Nucleus accumbens (tissue), 56 donors: ENCODE measurements around the gene ITPR1.

Source experiments
- DNase-seq, 56 donors: peaks; one replicate each; lab custom pipeline; 2025; lab: John Stamatoyannopoulos, UW

ITPR1 gene

DNA sequence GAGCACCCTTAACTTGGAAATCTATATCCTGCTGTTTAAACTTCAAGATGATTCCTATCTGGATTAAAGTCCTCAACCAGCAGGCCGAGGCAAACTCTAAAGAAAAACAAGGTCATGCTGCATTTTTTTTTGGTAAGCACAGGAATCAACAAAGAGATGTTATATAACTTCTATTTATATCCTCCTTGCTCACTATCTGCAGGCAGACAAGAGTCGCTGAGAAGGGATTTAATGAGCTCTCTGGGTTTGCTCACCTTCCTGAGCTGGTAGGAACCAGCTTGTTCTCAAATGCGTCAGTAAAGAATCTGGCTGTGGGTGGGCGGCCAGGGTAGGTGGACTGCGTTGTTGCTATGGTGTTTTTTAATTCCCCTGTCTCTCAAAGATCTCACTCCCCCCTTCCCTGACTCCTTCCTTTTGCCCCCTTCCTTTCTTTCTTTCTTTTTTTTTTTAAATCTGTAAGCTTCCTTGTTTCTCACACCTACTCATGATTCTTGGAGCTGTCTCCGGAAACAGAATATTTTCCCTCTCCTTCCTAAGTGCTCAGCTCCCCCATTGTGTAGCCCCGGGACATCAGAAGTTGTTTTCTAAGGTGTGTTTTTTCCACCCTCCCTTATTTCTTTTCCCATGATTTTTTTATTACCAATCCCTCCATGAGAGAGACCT, 257.3 kb downstream of the ITPR1 start:
- peak in 40 of 56 donors; percentile 7 to 91 (median 51) for DNase-seq

DNA sequence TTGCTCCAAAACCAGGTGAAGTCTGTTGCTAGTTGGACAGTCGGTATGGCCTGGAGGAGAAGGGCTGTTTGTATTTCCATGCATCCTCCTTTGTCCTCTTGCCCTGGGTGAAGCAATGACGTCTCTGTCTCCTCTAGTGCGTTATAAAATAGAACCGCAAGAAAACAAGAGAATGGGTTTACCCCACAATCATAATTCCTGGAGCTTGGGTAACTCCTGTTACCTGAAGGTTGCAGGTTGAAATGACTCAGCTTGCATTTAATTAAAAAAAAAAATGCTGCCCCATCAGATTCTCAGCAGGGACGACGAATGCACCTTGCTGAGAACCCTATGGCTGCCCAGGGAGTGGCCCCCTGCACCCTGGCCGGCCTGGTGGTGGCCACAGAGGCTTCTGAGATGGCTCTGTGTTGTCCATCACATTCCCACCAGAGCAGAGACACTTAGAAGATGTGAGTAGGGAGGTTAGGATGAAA, 257.9 kb downstream of the ITPR1 start:
- no peak for DNase-seq

DNA sequence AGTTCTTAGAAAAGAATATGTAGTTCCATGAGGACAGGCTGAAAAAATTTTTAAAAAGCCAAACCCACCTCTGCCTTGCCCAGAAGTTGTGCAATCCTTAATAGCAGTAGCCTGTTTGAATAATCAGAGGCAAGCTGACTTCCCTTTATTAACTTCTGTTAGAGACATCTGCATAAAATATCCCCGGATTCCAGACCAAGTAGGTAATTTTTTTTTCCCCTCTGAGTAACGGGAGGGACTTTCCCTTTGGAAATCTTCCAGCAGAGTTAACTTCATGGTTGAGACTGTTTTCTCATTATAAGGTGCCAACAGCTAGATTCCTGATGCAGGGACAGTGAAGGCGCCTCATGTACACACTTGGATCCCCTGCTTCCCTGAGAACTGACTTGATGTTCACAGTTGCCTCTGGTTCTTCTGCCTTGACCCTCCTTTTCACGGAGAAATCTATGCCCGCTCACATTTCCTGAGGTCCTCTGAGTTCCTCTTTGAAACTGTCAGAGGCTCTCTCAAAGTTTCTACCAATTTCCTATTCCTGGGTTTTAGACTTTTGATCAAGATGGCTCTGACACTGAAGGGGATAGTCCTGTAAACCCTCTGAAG, 258.5 kb downstream of the ITPR1 start:
- no peak for DNase-seq

DNA sequence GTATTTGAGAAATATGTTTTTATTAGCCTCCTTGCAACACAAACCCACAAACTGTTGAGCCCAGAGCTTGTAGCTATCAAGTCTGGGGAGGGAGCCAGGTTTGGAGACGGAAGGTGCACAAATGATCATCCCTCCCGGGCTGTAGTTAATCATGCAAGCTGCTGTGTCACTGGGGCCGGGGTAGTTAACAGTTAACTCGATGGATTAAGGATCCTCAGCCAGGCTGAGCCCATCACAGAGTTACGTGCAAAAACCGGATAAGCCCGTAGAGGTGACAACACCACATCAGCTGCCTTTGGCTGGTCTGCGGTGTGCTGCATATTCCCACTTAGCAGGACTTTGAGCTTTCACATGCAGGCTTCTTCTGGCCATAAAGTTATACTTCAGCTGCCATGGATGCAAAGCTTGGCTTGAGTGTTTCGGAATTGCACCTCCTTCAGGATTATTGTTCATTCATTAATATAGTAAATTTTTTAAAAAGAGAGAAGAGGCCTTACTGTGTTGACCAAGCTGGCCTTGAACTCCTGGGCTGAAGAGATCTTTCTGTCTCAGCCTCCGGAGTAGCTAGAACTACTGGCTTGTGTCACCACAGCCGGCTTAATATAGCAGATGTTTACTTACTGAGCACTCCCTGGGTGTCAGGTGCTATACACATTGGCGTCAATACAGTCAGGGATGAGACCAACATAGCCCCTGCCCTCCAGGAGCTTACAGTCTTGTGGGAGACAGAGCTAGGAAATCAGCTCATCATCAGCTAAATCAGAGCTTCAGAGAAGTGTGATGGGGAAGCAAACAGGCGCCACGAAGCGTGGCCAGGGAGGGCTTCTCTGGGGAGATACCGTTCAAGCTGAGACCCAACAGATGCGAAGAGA, 259.3 kb downstream of the ITPR1 start:
- DNase-seq: no peak

DNA sequence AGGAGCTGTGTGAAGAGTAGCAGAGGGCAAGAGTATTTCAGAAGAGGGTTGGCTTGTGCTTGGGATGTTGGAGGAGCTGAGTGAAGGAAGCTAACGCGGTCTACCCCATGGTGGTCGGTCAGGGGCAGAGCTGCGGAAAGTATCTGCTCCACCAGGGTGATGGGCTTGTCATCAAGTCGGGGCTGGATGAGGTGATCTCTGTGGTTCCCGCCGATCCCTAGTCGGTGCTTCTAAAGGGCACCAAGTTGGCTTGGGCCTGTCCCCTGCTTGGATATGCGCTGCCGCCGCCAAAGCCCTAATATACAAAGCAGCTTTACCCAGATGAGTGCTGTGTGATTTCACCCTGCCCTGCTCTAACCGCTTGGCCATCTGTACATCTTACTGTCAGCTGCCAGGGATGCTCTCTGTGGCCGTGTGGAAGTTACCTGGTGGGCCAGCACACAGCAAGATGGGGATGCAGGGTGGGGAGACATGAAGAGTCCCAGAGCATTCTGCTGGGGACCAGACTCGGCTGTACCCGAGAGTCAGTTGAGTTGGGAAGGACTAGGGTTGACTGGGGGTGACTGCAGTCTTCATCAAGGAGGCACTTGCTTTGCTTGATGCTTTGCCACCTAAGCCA, 260.0 kb downstream of the ITPR1 start:
- no peak for DNase-seq

DNA sequence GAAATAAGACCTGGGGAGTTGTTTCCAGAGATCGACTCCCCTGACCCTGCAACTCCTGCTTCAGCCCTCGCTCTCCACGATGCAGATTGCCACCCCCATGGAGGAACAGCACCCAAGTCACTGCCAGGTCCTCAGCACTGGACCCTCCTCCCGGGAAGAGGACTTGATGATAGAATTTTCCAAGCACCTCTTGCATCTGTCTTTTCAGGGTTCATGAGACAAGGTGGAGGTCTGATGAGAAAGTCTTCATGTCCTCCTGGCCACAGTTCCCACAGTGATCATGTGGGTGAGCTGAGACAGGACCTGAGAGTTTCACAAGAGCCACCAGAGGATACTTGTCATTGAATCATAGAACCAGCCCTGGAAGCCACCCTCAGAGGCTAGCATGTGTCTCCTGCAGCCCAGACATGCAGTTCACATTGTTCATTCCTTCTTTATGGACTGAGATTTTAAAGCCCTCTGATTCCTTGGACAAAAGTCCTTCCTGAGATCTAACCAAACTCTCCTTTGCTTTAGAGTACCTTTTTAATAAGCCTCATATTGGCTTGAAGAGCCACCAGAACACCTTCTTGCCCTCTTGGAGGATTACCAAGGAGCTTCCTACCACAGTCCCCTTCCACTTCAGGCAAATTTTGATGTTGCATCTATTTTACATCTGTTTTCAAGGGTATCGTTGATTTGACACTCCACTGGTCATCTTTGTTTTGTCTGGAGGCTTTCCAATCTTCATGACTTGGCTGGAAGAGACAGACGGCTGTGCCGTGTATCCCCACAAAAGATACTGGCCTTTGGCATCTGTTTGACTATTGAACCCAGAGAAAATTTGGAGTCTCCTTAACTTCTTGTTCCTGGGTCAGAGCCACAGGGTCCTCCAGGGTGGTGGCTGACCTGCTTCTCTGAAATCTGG, 261.3 kb downstream of the ITPR1 start:
- DNase-seq: no peak

DNA sequence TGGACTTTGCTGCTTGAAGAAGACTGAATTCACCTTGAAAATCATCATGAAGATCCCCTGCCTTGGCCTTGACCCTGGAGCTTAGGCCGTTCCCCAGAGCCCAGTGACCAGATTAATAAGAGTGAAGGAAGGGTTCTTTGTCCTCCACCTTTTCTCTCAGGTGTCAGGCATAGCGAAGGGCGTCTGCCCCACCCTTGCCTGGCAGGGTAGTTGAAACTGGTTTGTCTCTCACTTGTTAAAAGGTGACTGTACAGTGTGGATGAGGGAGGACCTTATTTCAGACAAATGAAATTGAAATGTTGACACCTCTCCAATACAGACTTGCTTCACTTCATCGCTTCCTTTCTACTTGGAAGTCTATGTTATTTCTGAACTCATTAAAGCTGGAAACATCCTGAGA, 262.4 kb downstream of the ITPR1 start:
- no peak for DNase-seq

DNA sequence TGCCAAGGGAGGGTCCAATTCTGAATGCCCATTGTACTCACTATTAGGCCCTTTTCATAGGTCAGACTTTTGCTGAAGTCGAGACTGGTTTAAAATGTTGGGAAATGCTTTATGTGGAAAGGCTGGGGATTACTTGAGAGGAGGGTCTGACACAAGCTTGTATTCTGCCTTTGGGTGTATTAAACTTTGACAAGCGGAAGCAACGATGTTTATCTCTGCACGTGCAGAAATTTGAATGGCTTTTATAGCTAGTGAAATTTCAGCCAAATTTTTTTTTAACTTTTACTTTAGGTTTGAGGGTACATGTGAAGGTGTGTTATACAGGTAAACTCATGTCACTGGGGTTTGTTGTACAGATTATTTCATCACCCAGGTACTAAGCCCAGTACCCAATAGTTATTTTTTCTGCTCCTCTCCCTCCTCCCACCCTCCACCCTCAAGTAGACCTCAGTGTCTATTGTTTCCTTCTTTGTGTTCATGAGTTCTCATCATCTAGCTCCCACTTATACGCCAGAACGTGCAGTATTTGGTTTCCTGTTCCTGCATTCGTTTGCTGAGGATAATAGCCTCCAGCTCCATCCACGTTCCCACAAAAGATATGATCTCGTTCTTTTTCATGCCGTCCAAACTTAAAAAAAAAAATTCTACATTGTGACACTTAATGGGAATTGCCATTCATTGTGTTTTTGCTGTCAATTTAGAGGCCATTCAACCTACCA, 263.1 kb downstream of the ITPR1 start:
- DNase-seq: no peak

DNA sequence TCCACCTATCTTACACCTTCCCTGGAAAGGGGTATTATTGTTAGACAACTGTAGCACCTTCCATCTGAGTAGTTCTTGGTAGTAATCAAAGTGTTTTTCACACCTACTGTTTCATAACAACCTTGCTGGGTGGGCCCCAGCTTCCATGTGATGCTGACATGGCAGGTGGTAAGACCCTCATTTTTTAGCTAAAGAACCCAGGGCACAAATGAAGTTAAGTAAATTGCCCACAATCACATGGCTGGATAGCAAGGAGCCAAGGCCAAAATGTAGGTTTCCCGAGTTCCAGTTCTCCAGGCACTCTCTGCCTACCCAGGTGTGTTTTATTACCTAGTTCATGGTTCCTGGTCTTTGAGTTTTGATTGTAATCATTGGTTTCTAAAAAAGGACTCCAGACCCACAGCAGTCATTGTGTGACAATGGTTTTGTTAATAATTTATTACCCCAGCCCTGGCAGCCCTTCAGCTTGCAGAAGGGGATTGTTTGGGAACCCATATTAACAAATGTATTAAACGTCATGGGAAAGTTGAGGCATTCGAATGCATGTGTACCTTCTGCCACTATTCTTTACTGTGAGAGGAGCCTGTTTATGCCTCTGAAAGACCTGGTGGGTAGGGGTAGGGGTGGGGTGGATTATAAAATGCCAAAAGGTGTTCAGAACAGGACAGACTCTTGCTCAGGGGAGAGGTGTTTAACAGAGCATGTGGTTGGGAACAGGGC, 263.9 kb downstream of the ITPR1 start:
- DNase-seq: no peak

DNA sequence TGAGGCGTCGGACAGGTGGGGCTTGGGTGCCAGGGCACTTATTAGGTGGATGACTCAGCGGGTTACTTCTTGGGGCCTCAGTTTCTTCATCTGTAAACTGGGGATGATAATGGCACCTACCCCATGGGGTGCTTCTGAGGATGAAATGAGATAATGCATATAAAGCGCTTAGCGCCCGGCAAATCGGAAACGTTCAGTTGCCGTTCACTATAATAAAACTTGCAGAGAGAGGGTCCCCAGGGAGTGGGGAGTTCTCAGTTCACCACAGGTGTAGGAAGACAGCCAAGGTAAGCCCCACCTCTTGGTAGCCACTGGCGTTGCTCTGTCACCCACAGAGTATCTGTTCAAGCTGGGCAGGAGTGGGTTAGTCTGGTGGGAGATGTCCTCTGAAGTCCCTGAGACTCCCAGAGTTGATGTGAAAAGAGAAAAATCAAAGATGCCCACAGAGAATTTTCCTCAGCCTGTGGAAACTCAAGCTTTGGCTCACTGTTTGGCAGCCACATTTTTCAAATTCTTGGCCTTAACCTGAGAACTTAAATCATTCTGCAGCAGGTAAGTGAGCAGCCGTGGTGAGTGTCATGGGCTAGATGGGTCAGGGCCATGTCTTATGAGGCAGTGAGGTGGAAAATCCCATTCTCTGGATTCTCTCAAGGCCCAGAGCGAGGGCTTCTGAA, 264.6 kb downstream of the ITPR1 start:
- no peak for DNase-seq

DNA sequence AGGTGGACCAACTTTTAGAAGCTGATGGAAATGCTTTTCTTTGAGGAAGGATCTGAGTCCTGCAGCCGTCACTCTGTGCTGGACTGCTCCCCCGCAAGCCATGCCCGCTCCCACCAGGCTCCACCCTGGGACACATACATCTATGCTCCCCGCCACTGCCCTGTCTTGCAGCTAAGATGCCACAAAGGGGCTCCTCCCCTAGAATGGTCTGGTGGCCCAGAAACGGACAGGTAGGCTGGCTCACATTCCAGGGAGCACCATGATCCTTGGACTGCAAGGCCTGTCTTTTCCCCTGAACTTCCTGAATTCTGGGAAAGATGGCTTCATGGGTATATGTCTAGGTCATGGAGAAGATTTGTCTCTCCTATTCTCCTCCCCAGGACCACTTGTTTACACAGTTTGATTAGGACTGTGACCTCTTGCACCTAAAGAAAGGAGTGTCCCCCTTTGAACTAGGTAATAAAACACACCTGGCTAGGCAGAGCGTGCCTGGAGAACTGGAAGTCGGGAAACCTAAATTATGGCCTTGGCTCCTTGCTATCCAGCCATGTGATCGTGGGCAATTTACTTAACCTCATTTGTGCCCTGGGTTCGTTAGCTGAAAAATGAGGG, 265.2 kb downstream of the ITPR1 start:
- DNase-seq: no peak

DNA sequence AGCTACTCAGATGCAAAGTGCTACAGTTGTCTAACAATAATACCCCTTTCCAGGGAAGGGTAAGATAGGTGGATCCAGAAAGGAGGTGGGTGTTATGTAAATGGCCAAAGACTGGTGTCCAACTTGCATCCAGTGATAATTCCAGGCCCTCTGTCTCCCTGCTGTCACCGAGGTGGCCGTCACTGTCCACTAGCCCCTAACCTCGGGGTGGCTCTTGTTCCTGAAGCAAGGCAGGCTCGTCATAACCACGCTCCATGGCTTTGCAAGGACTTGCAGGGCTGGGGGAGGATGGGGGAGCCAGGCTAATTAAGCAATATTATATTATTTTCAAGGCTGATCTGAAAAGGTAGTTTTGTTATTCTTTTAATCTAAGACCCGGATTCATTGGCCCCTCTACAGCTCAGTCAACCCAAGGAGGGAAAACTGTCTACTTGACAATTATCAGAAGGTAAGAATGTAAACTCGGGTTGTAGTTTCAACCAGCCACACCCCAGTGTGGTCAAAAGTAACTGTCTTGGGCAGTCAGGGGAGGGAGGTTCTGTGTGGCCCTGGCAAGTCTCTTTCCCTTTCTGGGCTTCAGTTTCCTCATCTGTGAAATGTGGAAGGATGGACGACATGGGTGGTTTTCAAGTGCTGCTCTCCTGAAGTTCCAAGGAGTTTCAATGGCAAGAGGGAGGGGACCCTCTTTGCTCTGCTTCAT, 266.0 kb downstream of the ITPR1 start:
- no peak for DNase-seq

DNA sequence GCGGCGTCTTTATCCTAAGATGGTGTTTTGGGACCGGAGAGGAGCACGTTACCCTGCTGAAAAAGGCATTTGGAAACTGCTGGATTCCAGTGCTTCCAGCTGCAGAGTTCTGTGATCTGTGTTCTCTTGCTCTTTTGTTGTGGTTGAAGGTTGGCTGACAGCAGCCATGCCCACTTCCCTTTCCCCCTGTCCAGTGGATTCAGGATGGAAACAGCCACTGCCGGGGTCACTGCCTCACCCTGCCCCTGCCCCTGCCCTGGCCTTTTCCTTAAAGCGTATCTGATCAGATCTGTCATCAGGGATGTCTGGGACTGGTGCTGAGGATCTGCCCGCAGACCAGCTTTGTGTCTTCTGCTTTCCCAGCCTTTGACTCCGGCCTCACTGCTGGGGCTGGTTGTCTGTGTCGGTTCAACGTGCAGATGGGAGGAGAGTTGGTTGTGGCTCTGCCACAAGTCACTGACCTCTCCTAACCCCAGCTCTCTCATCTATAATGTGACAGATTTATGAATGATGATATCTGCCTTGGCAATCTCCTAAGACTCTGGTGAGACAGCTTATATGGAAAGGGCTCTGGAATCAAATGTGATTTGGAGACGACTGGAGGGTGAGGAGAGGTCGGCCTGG, 266.7 kb downstream of the ITPR1 start:
- DNase-seq: no peak

DNA sequence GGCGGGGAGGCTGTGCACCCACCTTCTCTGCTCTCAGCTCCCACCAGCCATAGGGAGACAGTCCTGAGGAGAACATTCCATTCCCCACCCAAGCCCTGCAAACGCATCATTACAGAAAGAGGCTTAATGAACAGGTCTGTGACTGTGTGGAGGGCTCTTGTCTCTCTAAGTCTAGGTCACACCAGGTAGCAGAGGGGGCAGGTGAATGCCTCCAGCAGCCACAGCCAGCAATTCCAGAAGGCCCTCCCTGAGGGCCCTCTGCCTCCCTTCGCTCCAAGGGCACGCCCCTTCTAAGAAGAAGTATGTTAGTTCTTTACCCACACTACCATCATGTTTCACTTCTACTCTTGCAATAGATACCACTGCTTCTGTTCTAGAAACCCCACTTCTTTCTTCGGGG, 268.6 kb downstream of the ITPR1 start:
- no peak for DNase-seq

DNA sequence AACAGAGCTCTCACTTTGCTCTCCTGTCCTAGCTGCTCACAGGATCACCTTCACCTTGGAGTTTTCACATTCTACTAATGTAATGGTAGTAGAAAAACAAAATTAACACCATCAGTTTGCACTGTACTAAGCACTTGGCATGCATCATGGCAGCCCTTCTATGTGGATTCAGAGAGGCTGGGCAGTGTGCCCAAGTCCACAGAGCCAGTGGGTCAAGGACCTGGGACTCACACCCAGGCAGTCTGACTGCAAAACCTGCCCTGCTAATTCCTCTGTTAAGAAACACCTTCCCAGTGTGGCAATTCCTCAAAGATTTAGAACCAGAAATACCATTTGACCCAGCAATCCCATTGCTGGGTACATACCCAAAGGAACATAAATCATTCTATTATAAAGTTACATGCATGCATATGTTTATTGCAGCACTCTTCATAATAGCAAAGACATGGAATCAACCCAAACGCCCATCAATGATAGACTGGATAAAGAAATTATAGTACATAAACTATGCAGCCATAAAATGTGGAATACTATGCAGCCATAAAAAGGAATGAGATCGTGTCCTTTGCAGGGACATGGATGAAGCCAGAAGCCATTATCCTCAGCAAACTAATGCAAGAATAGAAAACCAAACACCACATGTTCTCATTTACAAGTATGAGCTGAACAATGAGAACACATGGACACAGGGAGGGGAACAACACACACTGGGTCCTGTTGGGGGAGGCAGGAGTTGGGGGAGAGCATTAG, 269.5 kb downstream of the ITPR1 start:
- DNase-seq: peak in 1 of 56 donors; percentile 11
